Transverse colon (tissue), 4 donors: ENCODE results near the gene DTD1. TPM values are rescaled to one million over a fixed set of nuclear protein-coding genes. Genes with fewer than 3 reads are reported as not detected.

Source experiments
- DNase-seq: peaks from one replicate; pipeline ENCODE4 v3.0.0-alpha.2; 2019
- H3K27ac ChIP-seq, 4 donors: fragments of 200-600 bp; sonication (generic); 2 replicates each; pipeline ENCODE4 v1.5.1; 2016 to 2018; ENCODE audit warnings: inconsistent platforms in 4 of 4
- H3K27me3 ChIP-seq: fragments of 200-600 bp; sonication (generic); 2 replicates; pipeline ENCODE4 v1.5.1; 2017; ENCODE audit warnings: inconsistent platforms
- H3K36me3 ChIP-seq, 4 donors: fragments of 200-600 bp; sonication (generic); 2 replicates each; pipeline ENCODE4 v1.5.1; 2017 to 2019; ENCODE audit warnings: inconsistent platforms in 4 of 4
- H3K4me1 ChIP-seq, 4 donors: fragments of 200-600 bp; sonication (generic); 2 replicates each; pipeline ENCODE4 v1.5.1; 2017 to 2020; ENCODE audit warnings: inconsistent platforms in 4 of 4
- H3K4me3 ChIP-seq, 4 donors: fragments of 200-600 bp; sonication (generic); 1 replicate in 1 of 4; 2 replicates in 3 of 4; pipeline versions ENCODE4 v1.5.1 to v1.6.1; 2017 to 2019; ENCODE audit warnings: inconsistent platforms in 4 of 4
- H3K9me3 ChIP-seq, 2 donors: fragments of 200-600 bp; sonication (generic); 2 replicates each; pipeline ENCODE4 v1.5.1; 2017 to 2019; ENCODE audit warnings: inconsistent platforms in 2 of 2
- CTCF ChIP-seq, 5 experiments: fragments of 200-600 bp in 3 of 5; fragments of 450-650 bp in 2 of 5; sonication (generic) in 3 of 5; IDR thresholded peaks; 1 replicate in 2 of 5; 2 replicates in 3 of 5; pipeline ENCODE4 v1.5.1; 2016 to 2017; ENCODE audit warnings: antibody characterized with exemption in 5 of 5, inconsistent platforms in 3 of 5, mild to moderate bottlenecking in 2 of 5, moderate library complexity in 1 of 5
- EP300 ChIP-seq: sonication (generic); formaldehyde crosslinking; IDR thresholded peaks from one replicate; pipeline ENCODE4 v1.6.1; 2017; ENCODE audit warnings: antibody characterized with exemption, low read depth
- POLR2A ChIP-seq: fragments of 450-650 bp; IDR thresholded peaks from one replicate; pipeline ENCODE4 v1.6.1; 2016; ENCODE audit warnings: antibody characterized with exemption, mild to moderate bottlenecking, moderate library complexity
- POLR2AphosphoS5 ChIP-seq, 3 donors: sonication (generic); formaldehyde crosslinking; IDR thresholded peaks; one replicate each; pipeline ENCODE4 v1.6.1; 2016; ENCODE audit warnings: antibody characterized with exemption in 3 of 3
- WGBS, 2 donors: methylation state at CpG; one replicate each; pipeline ENCODE4 v1.1.5; 2018; ENCODE audit warnings: low coverage in 1 of 2; 5-methylcytosine and 5-hydroxymethylcytosine counted together
- in situ Hi-C, 4 donors: fragments of 200-750 bp; cut with MboI; loops; one replicate each; pipeline versions ENCODE4 v1.15.0 to v1.15.1; 2017; ENCODE audit warnings: low sequenced_read_pairs in 3 of 4, low pct_ligation_motif_present in 1 of 4, low pct_unique_long_range_greater_than_20kb in 1 of 4
- intact Hi-C: fragments of 100-400 bp; cut with DNase I; formaldehyde crosslinking; loops from one replicate; pipeline ENCODE4 v1.15.1; 2023; ENCODE audit warnings: low total_unique reads
- total RNA-seq, 4 donors: library from RNA; depleted of rRNA; stranded (reverse); fragments of >200 nt; gene quantifications; one replicate each; pipeline ENCODE4 v1.1.0, GENCODE V29; 2016

Gene DTD1
- total RNA-seq, 4 donors from 2014 or later: 3.7 to 17.6 (median 9.8) TPM

- in situ Hi-C loops (no loop called here), intact Hi-C loops (no loop called here)
- Histone ChIP-seq H3K9me3 (no peaks in the 10 kb centered on the region), H3K4me3 (no peak overlapping the region), H3K27ac (no peak overlapping the region), H3K4me1 (no peaks in the 10 kb centered on the region), H3K27me3 (no peaks in the 10 kb centered on the region), H3K36me3 (peaks cover 0 to 4% (median 0%) of the 10 kb centered on the region in 4 donors)
- TF ChIP-seq EP300: no peak
- TF ChIP-seq POLR2AphosphoS5 (IDR thresholded peaks at IDR 0.05): no peak
- TF ChIP-seq POLR2A: no peak
- no peak for TF ChIP-seq CTCF (IDR thresholded peaks at IDR 0.05)
- no peak for DNase-seq
- 88 to 100% methylated on average over 1 to 5 of the region's 5 CpGs for WGBS, 2 donors
Measured at GRCh38 chr20:18747090-18747489, 159.2 kb downstream of the DTD1 start.

GRCh38 chr20:18748987-18749386, 161.1 kb downstream of the DTD1 start:
- no peak overlapping the region for H3K4me3 ChIP-seq
- H3K4me1 ChIP-seq: no peaks in the 10 kb centered on the region
- H3K27ac ChIP-seq: no peak overlapping the region
- intact Hi-C loops: no loop called here
- DNase-seq: no peak
- H3K27me3 ChIP-seq: no peaks in the 10 kb centered on the region
- no peak for TF ChIP-seq EP300
- TF ChIP-seq CTCF (IDR thresholded peaks at IDR 0.05): no peak
- no peak for TF ChIP-seq POLR2AphosphoS5 (IDR thresholded peaks at IDR 0.05)
- no peak for TF ChIP-seq POLR2A
- peaks cover 0 to 3% (median 0%) of the 10 kb centered on the region in 4 donors for H3K36me3 ChIP-seq
- 84 to 87% methylated on average over 3 to 5 of the region's 5 CpGs for WGBS, 2 donors
- no peaks in the 10 kb centered on the region for H3K9me3 ChIP-seq
- in situ Hi-C loops: no loop called here

- no peak overlapping the region for H3K27ac ChIP-seq
- intact Hi-C loops: no loop called here
- no peak overlapping the region for H3K4me3 ChIP-seq
- no peaks in the 10 kb centered on the region for H3K36me3 ChIP-seq
- no peaks in the 10 kb centered on the region for H3K4me1 ChIP-seq
- DNase-seq: no peak
- no peaks in the 10 kb centered on the region for H3K9me3 ChIP-seq
- no peaks in the 10 kb centered on the region for H3K27me3 ChIP-seq
- no peak for TF ChIP-seq CTCF (IDR thresholded peaks at IDR 0.05)
- no peak for TF ChIP-seq POLR2AphosphoS5 (IDR thresholded peaks at IDR 0.05)
- no peak for TF ChIP-seq POLR2A
- no peak for TF ChIP-seq EP300
- in situ Hi-C loops: no loop called here
- 95% methylated on average over 7 of the region's 7 CpGs; no CpG with 5 or more reads in 1 of the 2 donors for WGBS, 2 donors
Measured at GRCh38 chr20:18749528-18749927, 161.7 kb downstream of the DTD1 start.

GRCh38 chr20:18750735-18751134, 162.9 kb downstream of the DTD1 start:
- WGBS, 2 donors: 37 to 80% methylated on average over 1 of the region's 1 CpG
- Histone ChIP-seq H3K27ac (no peak overlapping the region), H3K27me3 (no peaks in the 10 kb centered on the region), H3K36me3 (no peaks in the 10 kb centered on the region), H3K4me1 (no peaks in the 10 kb centered on the region), H3K4me3 (no peak overlapping the region), H3K9me3 (no peaks in the 10 kb centered on the region)
- in situ Hi-C loops: no loop called here
- no peak for DNase-seq
- TF ChIP-seq CTCF (IDR thresholded peaks at IDR 0.05) (no peak), POLR2A (no peak), EP300 (no peak), POLR2AphosphoS5 (IDR thresholded peaks at IDR 0.05) (no peak)
- intact Hi-C loops: no loop called here
